SK-N-SH treated with all-trans-retinoic acid at 6 μM for 48 hours (cell line): ENCODE measurements around the gene EPN2.

Experiments used
- ATAC-seq: fragments of 200-7000 bp; cut with Tn5 transposase; 3 replicates; pipeline ENCODE4 v1.9.1; 2020; ENCODE audit warnings: mild to moderate bottlenecking, moderate library complexity
- CSDC2 ChIP-seq: fragments of 250-450 bp; sonication (Bioruptor Pico); IDR thresholded peaks from 2 replicates; pipeline ENCODE4 v1.5.0; 2020; ENCODE audit warnings: mild to moderate bottlenecking, moderate library complexity
- ESRRG ChIP-seq: fragments of 250-450 bp; sonication (Bioruptor Pico); IDR thresholded peaks from 2 replicates; pipeline ENCODE4 v1.6.1; 2021; ENCODE audit warnings: mild to moderate bottlenecking
- GLIS3 ChIP-seq: fragments of 250-450 bp; sonication (Bioruptor Pico); IDR thresholded peaks from 2 replicates; pipeline ENCODE4 v1.5.0; 2020; ENCODE audit warnings: mild to moderate bottlenecking, moderate library complexity
- ISL1 ChIP-seq: fragments of 250-450 bp; sonication (Bioruptor Pico); IDR thresholded peaks from 2 replicates; pipeline ENCODE4 v2.1.2; 2022; ENCODE audit warnings: mild to moderate bottlenecking, moderate library complexity
- OSR1 ChIP-seq: fragments of 250-450 bp; sonication (Bioruptor Pico); IDR thresholded peaks from 2 replicates; pipeline ENCODE4 v1.8.0; 2022; ENCODE audit warnings: moderate library complexity, mild to moderate bottlenecking, inconsistent platforms
- PPARA ChIP-seq: fragments of 250-450 bp; sonication (Bioruptor Pico); IDR thresholded peaks from 2 replicates; pipeline ENCODE4 v1.5.0; 2020; ENCODE audit warnings: mild to moderate bottlenecking, borderline replicate concordance
- RARB ChIP-seq: fragments of 250-450 bp; sonication (Bioruptor Pico); IDR thresholded peaks from 2 replicates; pipeline ENCODE4 v1.8.0; 2021; ENCODE audit warnings: mild to moderate bottlenecking, moderate library complexity
- SNAI2 ChIP-seq: fragments of 250-450 bp; sonication (Bioruptor Pico); IDR thresholded peaks from 2 replicates; pipeline ENCODE4 v1.5.0; 2020; ENCODE audit warnings: mild to moderate bottlenecking, moderate library complexity
- TCF4 ChIP-seq: fragments of 250-450 bp; sonication (Bioruptor Pico); IDR thresholded peaks from 2 replicates; pipeline ENCODE4 v1.8.0; 2021; ENCODE audit warnings: mild to moderate bottlenecking, moderate library complexity, borderline replicate concordance
- TOX ChIP-seq: fragments of 250-450 bp; sonication (Bioruptor Pico); IDR thresholded peaks from 2 replicates; pipeline ENCODE4 v1.8.0; 2021; ENCODE audit warnings: mild to moderate bottlenecking, moderate library complexity, borderline replicate concordance
- ZC3H10 ChIP-seq: fragments of 250-450 bp; sonication (Bioruptor Pico); IDR thresholded peaks from 2 replicates; pipeline ENCODE4 v1.5.1; 2021; ENCODE audit warnings: mild to moderate bottlenecking, moderate library complexity
- ZFP3 ChIP-seq: fragments of 250-450 bp; sonication (Bioruptor Pico); IDR thresholded peaks from 2 replicates; pipeline ENCODE4 v1.5.0; 2020; ENCODE audit warnings: mild to moderate bottlenecking, moderate library complexity
- ZNF565 ChIP-seq: fragments of 450-650 bp; formaldehyde crosslinking; conservative IDR thresholded peaks from 2 replicates; pipeline ENCODE4 v1.5.0; 2020; ENCODE audit warnings: low read depth, mild to moderate bottlenecking, moderate library complexity
- ZNF70 ChIP-seq: fragments of 450-650 bp; formaldehyde crosslinking; IDR thresholded peaks from 2 replicates; pipeline ENCODE4 v1.5.0; 2020; ENCODE audit warnings: mild to moderate bottlenecking, moderate library complexity
- ZNF8 ChIP-seq: fragments of 450-650 bp; formaldehyde crosslinking; IDR thresholded peaks from 2 replicates; pipeline ENCODE4 v1.5.0; 2020; ENCODE audit warnings: mild to moderate bottlenecking, moderate library complexity
- TF ChIP-seq, protein P1 (sequence below): fragments of 250-450 bp; sonication (Bioruptor Pico); IDR thresholded peaks from 2 replicates; pipeline ENCODE4 v1.8.0; 2021; ENCODE audit warnings: low read depth, mild to moderate bottlenecking, moderate library complexity, borderline replicate concordance
- TF ChIP-seq, protein P2 (sequence below): fragments of 250-450 bp; sonication (Bioruptor Pico); IDR thresholded peaks from 2 replicates; pipeline ENCODE4 v1.8.0; 2020; ENCODE audit warnings: mild to moderate bottlenecking, moderate library complexity, borderline replicate concordance
- TF ChIP-seq, protein P3 (sequence below): fragments of 250-450 bp; sonication (Bioruptor Pico); IDR thresholded peaks from 2 replicates; pipeline ENCODE4 v1.5.1; 2020; ENCODE audit warnings: low read depth, mild to moderate bottlenecking, moderate library complexity
- TF ChIP-seq, protein P4 (sequence below): fragments of 250-450 bp; sonication (Bioruptor Pico); IDR thresholded peaks from 2 replicates; pipeline ENCODE4 v1.5.0; 2020; ENCODE audit warnings: mild to moderate bottlenecking, moderate library complexity

The EPN2 gene

DNA sequence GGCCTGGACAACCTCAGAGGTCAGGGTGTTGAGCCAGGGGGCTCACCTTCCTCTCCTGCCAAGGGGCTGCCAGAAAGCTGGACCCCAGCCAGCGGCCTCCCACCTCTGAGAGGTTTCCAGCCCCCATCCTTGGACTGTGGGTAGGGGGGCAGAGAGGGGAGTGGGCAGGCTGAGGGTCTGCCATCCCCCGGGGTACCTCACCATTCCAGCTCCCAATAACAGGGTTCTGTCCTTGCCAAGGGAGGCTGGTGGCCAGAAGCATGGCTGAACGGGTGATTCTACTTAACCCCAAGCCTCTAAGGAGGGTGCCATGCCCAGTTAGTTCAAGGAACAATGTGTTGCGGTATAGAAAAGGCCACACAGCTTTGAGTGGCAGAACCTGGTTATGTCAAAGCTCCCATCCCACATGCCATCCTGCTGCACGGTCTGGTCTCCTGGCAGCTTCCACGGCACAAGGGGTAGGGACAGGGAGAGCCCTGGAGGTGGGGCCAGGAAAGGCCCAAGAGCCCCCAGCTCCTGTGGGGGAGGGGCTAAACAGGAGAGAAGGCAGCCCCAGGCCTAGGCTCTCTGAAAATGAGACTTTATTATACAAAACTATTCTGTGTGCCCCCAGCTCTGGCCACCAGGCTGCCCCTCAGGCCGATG is 105.6 kb downstream of the EPN2 start:
- no peak for TF ChIP-seq ZNF70 (CRISPR knock-in tag)
- no peak for TF ChIP-seq OSR1 (CRISPR knock-in tag)
- no peak for TF ChIP-seq RARB (CRISPR knock-in tag)
- TF ChIP-seq, protein P1, sequence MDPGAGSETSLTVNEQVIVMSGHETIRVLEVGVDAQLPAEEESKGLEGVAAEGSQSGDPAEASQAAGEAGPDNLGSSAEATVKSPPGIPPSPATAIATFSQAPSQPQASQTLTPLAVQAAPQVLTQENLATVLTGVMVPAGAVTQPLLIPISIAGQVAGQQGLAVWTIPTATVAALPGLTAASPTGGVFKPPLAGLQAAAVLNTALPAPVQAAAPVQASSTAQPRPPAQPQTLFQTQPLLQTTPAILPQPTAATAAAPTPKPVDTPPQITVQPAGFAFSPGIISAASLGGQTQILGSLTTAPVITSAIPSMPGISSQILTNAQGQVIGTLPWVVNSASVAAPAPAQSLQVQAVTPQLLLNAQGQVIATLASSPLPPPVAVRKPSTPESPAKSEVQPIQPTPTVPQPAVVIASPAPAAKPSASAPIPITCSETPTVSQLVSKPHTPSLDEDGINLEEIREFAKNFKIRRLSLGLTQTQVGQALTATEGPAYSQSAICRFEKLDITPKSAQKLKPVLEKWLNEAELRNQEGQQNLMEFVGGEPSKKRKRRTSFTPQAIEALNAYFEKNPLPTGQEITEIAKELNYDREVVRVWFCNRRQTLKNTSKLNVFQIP (CRISPR knock-in tag), result no peak
- no peak for TF ChIP-seq TCF4 (CRISPR knock-in tag)
- TF ChIP-seq TOX (CRISPR knock-in tag), result no peak
- TF ChIP-seq, protein P2, sequence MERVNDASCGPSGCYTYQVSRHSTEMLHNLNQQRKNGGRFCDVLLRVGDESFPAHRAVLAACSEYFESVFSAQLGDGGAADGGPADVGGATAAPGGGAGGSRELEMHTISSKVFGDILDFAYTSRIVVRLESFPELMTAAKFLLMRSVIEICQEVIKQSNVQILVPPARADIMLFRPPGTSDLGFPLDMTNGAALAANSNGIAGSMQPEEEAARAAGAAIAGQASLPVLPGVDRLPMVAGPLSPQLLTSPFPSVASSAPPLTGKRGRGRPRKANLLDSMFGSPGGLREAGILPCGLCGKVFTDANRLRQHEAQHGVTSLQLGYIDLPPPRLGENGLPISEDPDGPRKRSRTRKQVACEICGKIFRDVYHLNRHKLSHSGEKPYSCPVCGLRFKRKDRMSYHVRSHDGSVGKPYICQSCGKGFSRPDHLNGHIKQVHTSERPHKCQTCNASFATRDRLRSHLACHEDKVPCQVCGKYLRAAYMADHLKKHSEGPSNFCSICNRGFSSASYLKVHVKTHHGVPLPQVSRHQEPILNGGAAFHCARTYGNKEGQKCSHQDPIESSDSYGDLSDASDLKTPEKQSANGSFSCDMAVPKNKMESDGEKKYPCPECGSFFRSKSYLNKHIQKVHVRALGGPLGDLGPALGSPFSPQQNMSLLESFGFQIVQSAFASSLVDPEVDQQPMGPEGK (CRISPR knock-in tag), result no peak
- TF ChIP-seq ZC3H10 (CRISPR knock-in tag), result no peak
- no peak for TF ChIP-seq ESRRG (CRISPR knock-in tag)
- no peak for TF ChIP-seq ZNF8
- ATAC-seq, result no peak

DNA sequence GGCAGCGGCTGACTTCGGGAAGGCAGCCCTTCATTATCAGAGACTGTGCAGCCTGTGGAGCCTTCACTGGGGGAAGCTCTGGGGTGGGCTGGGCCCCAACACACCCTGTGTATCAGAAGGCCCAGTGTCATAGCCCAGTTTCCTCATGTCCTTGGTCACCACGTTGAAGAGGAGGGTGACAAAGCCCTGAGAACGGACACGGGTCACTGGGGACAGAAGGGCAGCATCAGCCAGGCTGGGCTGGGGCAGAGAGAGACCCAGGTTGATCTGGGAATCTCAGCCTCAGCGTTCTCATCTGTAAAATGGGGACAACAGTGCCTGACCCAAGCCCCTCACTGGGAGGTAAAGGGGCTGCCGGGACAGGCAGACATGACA is 106.1 kb downstream of the EPN2 start:
- TF ChIP-seq, protein P3, sequence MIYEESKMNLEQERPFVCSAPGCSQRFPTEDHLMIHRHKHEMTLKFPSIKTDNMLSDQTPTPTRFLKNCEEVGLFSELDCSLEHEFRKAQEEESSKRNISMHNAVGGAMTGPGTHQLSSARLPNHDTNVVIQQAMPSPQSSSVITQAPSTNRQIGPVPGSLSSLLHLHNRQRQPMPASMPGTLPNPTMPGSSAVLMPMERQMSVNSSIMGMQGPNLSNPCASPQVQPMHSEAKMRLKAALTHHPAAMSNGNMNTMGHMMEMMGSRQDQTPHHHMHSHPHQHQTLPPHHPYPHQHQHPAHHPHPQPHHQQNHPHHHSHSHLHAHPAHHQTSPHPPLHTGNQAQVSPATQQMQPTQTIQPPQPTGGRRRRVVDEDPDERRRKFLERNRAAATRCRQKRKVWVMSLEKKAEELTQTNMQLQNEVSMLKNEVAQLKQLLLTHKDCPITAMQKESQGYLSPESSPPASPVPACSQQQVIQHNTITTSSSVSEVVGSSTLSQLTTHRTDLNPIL (CRISPR knock-in tag), result no peak
- TF ChIP-seq TOX (CRISPR knock-in tag), result no peak
- no peak for TF ChIP-seq CSDC2 (CRISPR knock-in tag)
- TF ChIP-seq ZFP3 (CRISPR knock-in tag), result no peak
- TF ChIP-seq SNAI2 (CRISPR knock-in tag), result no peak
- TF ChIP-seq ZNF565 (CRISPR knock-in tag), result no peak
- TF ChIP-seq ISL1 (CRISPR knock-in tag), result no peak
- no peak for ATAC-seq

DNA sequence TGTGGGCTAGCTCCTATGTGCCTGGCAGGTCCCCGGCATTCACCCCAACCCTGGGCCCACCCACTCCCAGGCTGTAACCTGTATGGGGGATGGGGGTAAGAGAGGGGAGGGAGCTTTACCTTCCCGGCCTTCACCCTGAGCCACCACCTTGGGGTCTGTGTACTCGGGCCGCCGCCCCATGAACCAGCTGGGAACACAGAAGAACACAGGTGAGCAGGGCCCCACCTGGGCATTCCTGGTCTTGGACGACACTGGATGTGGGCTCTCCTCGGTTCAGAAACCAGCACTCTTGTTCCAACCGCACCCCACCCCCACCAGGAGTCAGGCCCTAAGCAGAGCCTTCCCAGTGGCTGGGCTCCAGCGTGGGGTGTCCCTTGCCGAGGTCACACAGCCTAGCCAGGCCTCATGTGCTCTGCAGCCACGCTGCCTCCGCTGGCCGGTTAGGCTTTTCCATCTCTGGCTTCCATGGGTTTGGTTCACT is 106.5 kb downstream of the EPN2 start:
- no peak for ATAC-seq
- TF ChIP-seq, protein P4, sequence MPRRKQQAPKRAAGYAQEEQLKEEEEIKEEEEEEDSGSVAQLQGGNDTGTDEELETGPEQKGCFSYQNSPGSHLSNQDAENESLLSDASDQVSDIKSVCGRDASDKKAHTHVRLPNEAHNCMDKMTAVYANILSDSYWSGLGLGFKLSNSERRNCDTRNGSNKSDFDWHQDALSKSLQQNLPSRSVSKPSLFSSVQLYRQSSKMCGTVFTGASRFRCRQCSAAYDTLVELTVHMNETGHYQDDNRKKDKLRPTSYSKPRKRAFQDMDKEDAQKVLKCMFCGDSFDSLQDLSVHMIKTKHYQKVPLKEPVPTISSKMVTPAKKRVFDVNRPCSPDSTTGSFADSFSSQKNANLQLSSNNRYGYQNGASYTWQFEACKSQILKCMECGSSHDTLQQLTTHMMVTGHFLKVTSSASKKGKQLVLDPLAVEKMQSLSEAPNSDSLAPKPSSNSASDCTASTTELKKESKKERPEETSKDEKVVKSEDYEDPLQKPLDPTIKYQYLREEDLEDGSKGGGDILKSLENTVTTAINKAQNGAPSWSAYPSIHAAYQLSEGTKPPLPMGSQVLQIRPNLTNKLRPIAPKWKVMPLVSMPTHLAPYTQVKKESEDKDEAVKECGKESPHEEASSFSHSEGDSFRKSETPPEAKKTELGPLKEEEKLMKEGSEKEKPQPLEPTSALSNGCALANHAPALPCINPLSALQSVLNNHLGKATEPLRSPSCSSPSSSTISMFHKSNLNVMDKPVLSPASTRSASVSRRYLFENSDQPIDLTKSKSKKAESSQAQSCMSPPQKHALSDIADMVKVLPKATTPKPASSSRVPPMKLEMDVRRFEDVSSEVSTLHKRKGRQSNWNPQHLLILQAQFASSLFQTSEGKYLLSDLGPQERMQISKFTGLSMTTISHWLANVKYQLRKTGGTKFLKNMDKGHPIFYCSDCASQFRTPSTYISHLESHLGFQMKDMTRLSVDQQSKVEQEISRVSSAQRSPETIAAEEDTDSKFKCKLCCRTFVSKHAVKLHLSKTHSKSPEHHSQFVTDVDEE (CRISPR knock-in tag), result no peak
- TF ChIP-seq PPARA (CRISPR knock-in tag), result no peak
- TF ChIP-seq, protein P3 (CRISPR knock-in tag), result no peak

DNA sequence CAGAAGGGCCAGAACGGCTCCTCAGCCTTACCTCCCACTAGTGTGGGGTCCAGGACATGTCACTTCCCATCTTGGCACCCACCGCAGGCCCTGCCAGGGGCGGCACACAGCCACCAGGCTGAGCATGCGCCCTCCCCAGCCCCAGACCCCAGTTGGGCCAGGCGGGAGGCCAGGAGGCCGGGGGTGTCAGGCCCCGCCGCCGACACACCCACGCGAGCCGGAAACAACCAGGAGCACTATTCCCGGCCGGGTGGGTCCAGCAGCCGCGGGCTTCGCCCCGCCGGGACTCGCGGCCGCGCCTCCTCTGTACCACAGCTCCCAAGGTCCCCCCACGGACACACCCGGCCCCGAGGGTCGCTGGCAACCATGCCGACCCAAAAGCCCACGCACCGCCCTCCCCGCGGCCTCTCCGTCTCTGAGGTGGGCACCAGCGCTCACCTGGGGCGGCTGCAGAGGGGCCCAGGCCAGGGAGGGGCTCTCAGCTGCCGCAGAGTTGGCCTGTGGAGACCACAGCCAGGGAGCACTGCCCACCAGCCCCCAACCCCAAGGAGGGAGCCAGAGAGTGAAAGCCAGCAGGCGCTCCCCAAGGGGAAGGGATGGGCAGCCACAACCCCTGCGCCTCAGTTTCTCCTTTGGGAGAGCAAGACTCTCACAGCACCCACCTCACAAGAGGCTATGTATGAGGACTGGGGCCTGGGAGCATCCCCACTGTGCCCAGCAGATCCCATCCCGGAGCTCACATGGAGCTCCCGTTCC is 107.3 kb downstream of the EPN2 start:
- no peak for ATAC-seq
- TF ChIP-seq ZFP3 (CRISPR knock-in tag) (no peak), ISL1 (CRISPR knock-in tag) (no peak), GLIS3 (CRISPR knock-in tag) (no peak), ESRRG (CRISPR knock-in tag) (no peak), ZNF70 (CRISPR knock-in tag) (no peak), RARB (CRISPR knock-in tag) (no peak), SNAI2 (CRISPR knock-in tag) (no peak), TOX (CRISPR knock-in tag) (no peak), CSDC2 (CRISPR knock-in tag) (no peak), ZNF565 (CRISPR knock-in tag) (no peak), ZNF8 (no peak)
- TF ChIP-seq, protein P3 (CRISPR knock-in tag), result no peak
- TF ChIP-seq, protein P4 (CRISPR knock-in tag), result no peak
- TF ChIP-seq, all 23 proteins: peak for 0
